GM19467 (cell line): ENCODE measurements around the gene PCDHGB2.
"Not testable (repeated sequence)": the region's sequence is repeated elsewhere in the genome, so short reads cannot be mapped to it uniquely, and the experiment has no call there.

Source experiments
- ATAC-seq: cut with Tn5 transposase; IDR thresholded peaks from one replicate; pipeline ENCODE4 v1.9.1; 2021; ENCODE audit warnings: mild to moderate bottlenecking, moderate library complexity; ENCODE audit not compliant: unreplicated experiment

PCDHGB2 gene

GRCh38 chr5:141383345-141383744 lies 23.6 kb downstream of the PCDHGB2 start:
- no peak for ATAC-seq

- ATAC-seq = no peak
Observed at GRCh38 chr5:141384471-141385267, 24.9 kb downstream of the PCDHGB2 start.

GRCh38 chr5:141387557-141388311 lies 27.9 kb downstream of the PCDHGB2 start, which contains the start of gene PCDHGB4:
Gene PCDHGB4, plus strand, starts transcription at chr5:141387698. Its CDS starts 187 bp downstream, at chr5:141387885.
- ATAC-seq = not testable (repeated sequence)

- ATAC-seq = no peak
Observed at GRCh38 chr5:141388661-141389060, 28.9 kb downstream of the PCDHGB2 start.

- no peak for ATAC-seq
Observed at GRCh38 chr5:141389153-141390042, 29.6 kb downstream of the PCDHGB2 start.

GRCh38 chr5:141392429-141393198 lies 32.8 kb downstream of the PCDHGB2 start, which contains the start of gene PCDHGA8:
Gene PCDHGA8, plus strand, starts transcription at chr5:141392633. Its CDS starts 181 bp downstream, at chr5:141392814.
- ATAC-seq = no peak

GRCh38 chr5:141393267-141393666 lies 33.5 kb downstream of the PCDHGB2 start:
- no peak for ATAC-seq

GRCh38 chr5:141394401-141395187 lies 34.8 kb downstream of the PCDHGB2 start:
- ATAC-seq = not testable (repeated sequence)

- not testable (repeated sequence) for ATAC-seq
Observed at GRCh38 chr5:141397756-141398551, 38.2 kb downstream of the PCDHGB2 start, which contains the start of gene PCDHGB5. Gene PCDHGB5, plus strand, starts transcription at chr5:141397947. Its CDS starts 181 bp downstream, at chr5:141398128.

GRCh38 chr5:141398608-141399007 lies 38.8 kb downstream of the PCDHGB2 start:
- no peak for ATAC-seq

- ATAC-seq = no peak
Observed at GRCh38 chr5:141399555-141400258, 39.9 kb downstream of the PCDHGB2 start.

GRCh38 chr5:141402553-141403243 lies 42.9 kb downstream of the PCDHGB2 start, which contains the start of gene PCDHGA9:
Gene PCDHGA9, plus strand, starts transcription at chr5:141402778. Its CDS starts 175 bp downstream, at chr5:141402953.
- ATAC-seq = no peak

GRCh38 chr5:141403387-141403786 lies 43.6 kb downstream of the PCDHGB2 start:
- no peak for ATAC-seq

- ATAC-seq = not testable (repeated sequence)
Observed at GRCh38 chr5:141407790-141408505, 48.2 kb downstream of the PCDHGB2 start, which contains the start of gene PCDHGB6. Gene PCDHGB6, plus strand, starts transcription at chr5:141408021. Its CDS starts 182 bp downstream, at chr5:141408203.

- no peak for ATAC-seq
Observed at GRCh38 chr5:141409598-141410306, 50.0 kb downstream of the PCDHGB2 start.

- ATAC-seq = no peak
Observed at GRCh38 chr5:141411575-141411974, 51.8 kb downstream of the PCDHGB2 start.
